OCI-LY1 (cell line): Measurements from ENCODE around the gene ROBO4.

Experiments
- H2AFZ ChIP-seq: fragments of 200-600 bp; sonication (generic), shearing (Covaris generic); 2 replicates; pipeline ENCODE4 v1.6.0; 2014; ENCODE audit warnings: antibody characterized with exemption, mild to moderate bottlenecking, low read length
- H3F3A ChIP-seq: fragments of 200-600 bp; sonication (generic), shearing (Covaris generic); 2 replicates; pipeline ENCODE4 v1.6.0; 2014; ENCODE audit warnings: mild to moderate bottlenecking, antibody characterized with exemption, low read length, moderate library complexity; ENCODE audit not compliant: insufficient read depth
- H3K27ac ChIP-seq: fragments of 200-600 bp; sonication (generic); 2 replicates; pipeline ENCODE4 v1.5.1; 2014; ENCODE audit warnings: low read length, mixed run types, mild to moderate bottlenecking, low read depth; ENCODE audit not compliant: poor library complexity, severe bottlenecking
- H3K27me3 ChIP-seq: fragments of 200-600 bp; sonication (generic); 2 replicates; pipeline ENCODE4 v1.6.0; 2014; ENCODE audit warnings: antibody characterized with exemption, mild to moderate bottlenecking, low read length, moderate library complexity; ENCODE audit not compliant: insufficient read depth
- H3K36me3 ChIP-seq: fragments of 200-600 bp; sonication (generic); 2 replicates; pipeline ENCODE4 v1.6.1; 2014; ENCODE audit warnings: mild to moderate bottlenecking, antibody characterized with exemption, low read length, moderate library complexity, mixed read lengths; ENCODE audit not compliant: insufficient read depth
- H3K4me1 ChIP-seq: fragments of 200-600 bp; sonication (generic); 2 replicates; pipeline ENCODE4 v1.5.1; 2014; ENCODE audit warnings: mild to moderate bottlenecking, low read length, moderate library complexity; ENCODE audit not compliant: insufficient read depth, severe bottlenecking
- H3K4me2 ChIP-seq: fragments of 200-600 bp; sonication (generic), shearing (Covaris generic); 2 replicates; pipeline ENCODE4 v1.6.1; 2014; ENCODE audit warnings: low read length
- H3K4me3 ChIP-seq: fragments of 200-600 bp; sonication (generic); 2 replicates; pipeline ENCODE4 v1.5.1; 2014; ENCODE audit warnings: low read length, low read depth, mild to moderate bottlenecking, mixed read lengths; ENCODE audit not compliant: poor library complexity, severe bottlenecking
- H3K79me2 ChIP-seq: fragments of 200-600 bp; shearing (Covaris generic); 2 replicates; pipeline ENCODE4 v1.6.1; 2016; ENCODE audit warnings: mixed run types, low read length, mixed read lengths; ENCODE audit not compliant: insufficient read depth
- H3K9ac ChIP-seq: fragments of 200-600 bp; sonication (generic), shearing (Covaris generic); 2 replicates; pipeline ENCODE4 v1.6.1; 2014; ENCODE audit warnings: mild to moderate bottlenecking, low read length, mixed read lengths
- H3K9me2 ChIP-seq: fragments of 200-600 bp; sonication (generic), shearing (Covaris generic); 2 replicates; pipeline ENCODE4 v1.6.1; 2014; ENCODE audit warnings: low read depth, mild to moderate bottlenecking, low read length, mixed read lengths
- H3K9me3 ChIP-seq: fragments of 200-600 bp; shearing (Covaris generic); 2 replicates; pipeline ENCODE4 v1.6.1; 2014; ENCODE audit warnings: low read length, mixed read lengths
- H4K20me1 ChIP-seq: fragments of 200-600 bp; sonication (generic), shearing (Covaris generic); 2 replicates; pipeline ENCODE4 v1.6.0; 2016; ENCODE audit warnings: mild to moderate bottlenecking, low read length; ENCODE audit not compliant: insufficient read depth
- CTCF ChIP-seq: fragments of 200-600 bp; sonication (generic), shearing (Covaris generic); IDR thresholded peaks from 2 replicates; pipeline ENCODE4 v1.5.1; 2017; ENCODE audit warnings: mild to moderate bottlenecking, antibody characterized with exemption, low read length, moderate library complexity, mixed read lengths
- EZH2 ChIP-seq: fragments of 200-600 bp; sonication (generic), shearing (Covaris generic); IDR thresholded peaks from 2 replicates; pipeline ENCODE4 v1.8.0; 2017; ENCODE audit warnings: borderline replicate concordance, mixed run types, mild to moderate bottlenecking, antibody characterized with exemption, low read length, moderate library complexity, mixed read lengths

The ROBO4 gene

GRCh38 chr11:124886476-124886875 lies 11.2 kb downstream of the ROBO4 start:
- H2AFZ ChIP-seq = no peak overlapping the region
- no peak overlapping the region for H3K9ac ChIP-seq
- no peak for TF ChIP-seq CTCF
- TF ChIP-seq EZH2 = no peak
- no peaks in the 10 kb centered on the region for H3K79me2 ChIP-seq
- no peaks in the 10 kb centered on the region for H3K4me1 ChIP-seq
- H3K9me3 ChIP-seq = no peaks in the 10 kb centered on the region
- H3K27ac ChIP-seq = no peak overlapping the region
- H3K4me3 ChIP-seq = no peak overlapping the region
- H4K20me1 ChIP-seq = no peaks in the 10 kb centered on the region
- H3K27me3 ChIP-seq = no peaks in the 10 kb centered on the region
- no peaks in the 10 kb centered on the region for H3K9me2 ChIP-seq
- H3K36me3 ChIP-seq = no peaks in the 10 kb centered on the region
- H3F3A ChIP-seq = no peaks in the 10 kb centered on the region
- no peak overlapping the region for H3K4me2 ChIP-seq

GRCh38 chr11:124884869-124885479 lies 12.7 kb downstream of the ROBO4 start:
- Histone ChIP-seq H3K36me3 (no peaks in the 10 kb centered on the region), H3K4me3 (no peak overlapping the region), H3K4me2 (no peak overlapping the region), H3K9ac (no peak overlapping the region), H3K4me1 (no peaks in the 10 kb centered on the region), H2AFZ (no peak overlapping the region), H3F3A (no peaks in the 10 kb centered on the region), H3K27ac (no peak overlapping the region), H4K20me1 (no peaks in the 10 kb centered on the region), H3K9me2 (no peaks in the 10 kb centered on the region), H3K27me3 (no peaks in the 10 kb centered on the region), H3K9me3 (no peaks in the 10 kb centered on the region), H3K79me2 (no peaks in the 10 kb centered on the region)
- TF ChIP-seq EZH2 (no peak), CTCF (no peak)

- no peak overlapping the region for H3K4me2 ChIP-seq
Measured at GRCh38 chr11:124884340-124884739, 13.3 kb downstream of the ROBO4 start.

More at GRCh38 chr11:124884340-124884739, 13.3 kb downstream of the ROBO4 start:
- Histone ChIP-seq H3K36me3 (no peaks in the 10 kb centered on the region), H4K20me1 (no peaks in the 10 kb centered on the region), H3K9me3 (no peaks in the 10 kb centered on the region), H2AFZ (no peak overlapping the region), H3K9me2 (no peaks in the 10 kb centered on the region), H3K27me3 (no peaks in the 10 kb centered on the region), H3K4me3 (no peak overlapping the region), H3K79me2 (no peaks in the 10 kb centered on the region), H3F3A (no peaks in the 10 kb centered on the region), H3K9ac (no peak overlapping the region), H3K27ac (no peak overlapping the region), H3K4me1 (no peaks in the 10 kb centered on the region)
- TF ChIP-seq EZH2 = no peak
- no peak for TF ChIP-seq CTCF
